GM18868 (cell line): ENCODE results near the gene TMA7.

Source experiments
- ATAC-seq: cut with Tn5 transposase; IDR thresholded peaks from one replicate; pipeline ENCODE4 v1.9.1; 2021; ENCODE audit warnings: mild to moderate bottlenecking, moderate library complexity; ENCODE audit not compliant: unreplicated experiment

Gene TMA7

GRCh38 chr3:48422272-48422671, 17.8 kb upstream of the TMA7 start:
- no peak for ATAC-seq

DNA sequence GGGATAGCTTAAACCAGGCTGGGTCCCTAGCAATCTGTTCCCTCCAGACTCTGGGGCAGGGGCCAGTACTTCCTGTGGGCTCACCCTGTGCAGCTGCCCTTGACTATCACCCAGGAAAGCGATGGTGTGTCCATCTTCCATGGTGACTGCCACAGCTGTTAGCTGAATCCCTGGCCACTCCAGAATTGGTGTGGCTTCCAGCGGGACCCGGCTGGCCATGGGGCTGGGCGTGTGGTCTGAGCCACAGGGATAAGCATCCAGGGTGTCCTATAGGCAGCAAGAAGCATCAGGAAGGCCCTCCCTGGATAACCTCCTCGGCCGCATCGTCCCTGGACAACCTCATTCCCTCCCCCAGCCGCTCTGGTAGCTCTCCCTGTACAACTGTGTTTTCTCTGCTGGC, 17.4 kb upstream of the TMA7 start:
- ATAC-seq, result no peak

- no peak for ATAC-seq
Observed at GRCh38 chr3:48423241-48423882, 16.7 kb upstream of the TMA7 start.

GRCh38 chr3:48423883-48424695, 16.0 kb upstream of the TMA7 start:
- no peak for ATAC-seq

DNA sequence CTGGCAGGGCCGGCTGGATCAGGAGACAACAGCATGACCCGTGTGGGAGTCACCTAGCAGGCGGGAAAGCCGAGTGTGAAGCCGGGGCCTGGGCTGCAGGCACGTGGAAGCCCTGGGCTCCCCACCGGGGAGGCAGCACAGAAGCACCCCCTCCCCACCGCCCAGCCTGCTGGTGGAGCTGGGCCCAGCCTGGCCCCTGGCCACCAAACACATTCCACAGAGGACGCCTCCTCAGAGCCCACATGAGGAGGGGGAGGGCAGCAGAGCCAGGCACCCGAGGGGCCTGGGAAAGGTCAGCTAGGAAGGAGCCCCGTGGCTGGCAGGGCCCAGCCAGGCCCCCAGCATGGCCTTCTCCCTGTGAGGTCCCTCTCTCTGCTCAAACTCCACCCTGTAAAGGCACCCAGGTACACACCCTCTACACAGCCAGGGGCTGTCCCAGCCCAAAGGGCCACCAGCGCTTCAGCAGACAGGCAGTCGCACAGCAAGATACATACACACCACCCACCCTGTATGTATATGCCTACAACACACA, 14.7 kb upstream of the TMA7 start:
- no peak for ATAC-seq

GRCh38 chr3:48426401-48426909, 13.6 kb upstream of the TMA7 start:
- ATAC-seq, result no peak

- ATAC-seq, result no peak
Observed at GRCh38 chr3:48426944-48427629, 13.0 kb upstream of the TMA7 start.

GRCh38 chr3:48427630-48427962, 12.5 kb upstream of the TMA7 start:
- ATAC-seq, result no peak

DNA sequence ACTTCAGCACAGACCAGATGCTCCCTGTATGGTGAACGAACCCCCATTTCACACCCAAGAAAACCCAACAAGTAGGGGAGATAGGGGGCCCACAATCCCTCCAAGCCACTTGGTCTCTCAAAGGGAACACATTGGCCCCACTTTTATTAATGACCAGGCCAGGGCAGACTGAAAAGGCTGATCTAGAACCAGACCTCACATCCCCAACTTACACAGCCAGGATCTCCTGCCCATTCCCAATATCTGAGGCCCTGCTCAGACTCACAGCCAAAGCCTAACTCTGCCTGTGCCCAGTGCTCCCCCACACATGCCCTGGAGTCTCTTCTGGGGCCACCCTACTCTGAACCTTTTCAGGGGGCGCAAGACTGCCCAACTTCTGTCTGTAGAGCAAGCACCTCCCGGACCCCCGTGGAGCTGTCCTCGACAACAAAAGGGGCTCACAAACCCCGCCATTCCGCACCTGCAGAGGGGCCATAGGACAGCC, 11.9 kb upstream of the TMA7 start:
- ATAC-seq, result no peak

- ATAC-seq, result no peak
Observed at GRCh38 chr3:48428572-48429316, 11.3 kb upstream of the TMA7 start.

- no peak for ATAC-seq
Observed at GRCh38 chr3:48429317-48429959, 10.6 kb upstream of the TMA7 start.

DNA sequence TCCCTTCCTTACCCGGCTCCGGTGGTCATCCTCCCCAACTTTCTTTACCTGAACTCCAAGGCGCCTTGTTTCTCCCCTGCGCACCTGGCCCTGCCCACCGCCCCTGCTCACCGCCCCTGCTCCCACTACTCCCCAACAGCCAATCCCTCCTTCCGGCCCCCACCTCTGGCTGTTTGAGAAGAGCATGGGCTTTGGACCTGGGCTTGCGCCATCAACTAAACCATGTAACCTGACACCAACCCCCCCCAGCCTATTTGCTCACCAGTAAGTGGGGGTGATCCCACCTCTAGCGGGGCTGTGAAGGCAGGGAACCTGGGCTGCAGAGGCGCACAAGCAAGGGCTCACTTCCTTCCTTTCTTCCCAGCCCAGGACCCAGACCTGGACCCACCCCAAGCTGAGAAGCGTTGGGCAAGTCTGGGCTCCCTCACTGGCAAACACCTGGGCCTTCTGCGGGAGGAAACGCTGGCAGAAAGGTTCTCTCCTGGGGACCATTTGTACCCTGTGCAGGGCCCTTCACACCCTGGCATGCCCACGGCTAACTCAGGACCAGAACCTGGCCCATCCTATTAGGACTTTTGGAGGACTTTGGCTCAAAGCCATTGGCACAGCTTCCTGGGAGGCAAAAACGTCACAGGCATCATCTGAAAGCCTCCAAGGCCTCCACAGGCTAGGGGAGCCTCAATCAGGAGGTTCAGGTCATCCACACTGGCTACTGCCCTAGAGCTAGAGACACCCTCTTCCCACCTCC, 9.9 kb upstream of the TMA7 start, which contains the start of gene PLXNB1:
Gene PLXNB1 (minus strand): TSS at position 127 of the 748 bp plus-strand sequence. CDS start 5,475 bp downstream, outside the sequence.
- no peak for ATAC-seq

GRCh38 chr3:48430708-48431101, 9.4 kb upstream of the TMA7 start:
- ATAC-seq, result no peak

DNA sequence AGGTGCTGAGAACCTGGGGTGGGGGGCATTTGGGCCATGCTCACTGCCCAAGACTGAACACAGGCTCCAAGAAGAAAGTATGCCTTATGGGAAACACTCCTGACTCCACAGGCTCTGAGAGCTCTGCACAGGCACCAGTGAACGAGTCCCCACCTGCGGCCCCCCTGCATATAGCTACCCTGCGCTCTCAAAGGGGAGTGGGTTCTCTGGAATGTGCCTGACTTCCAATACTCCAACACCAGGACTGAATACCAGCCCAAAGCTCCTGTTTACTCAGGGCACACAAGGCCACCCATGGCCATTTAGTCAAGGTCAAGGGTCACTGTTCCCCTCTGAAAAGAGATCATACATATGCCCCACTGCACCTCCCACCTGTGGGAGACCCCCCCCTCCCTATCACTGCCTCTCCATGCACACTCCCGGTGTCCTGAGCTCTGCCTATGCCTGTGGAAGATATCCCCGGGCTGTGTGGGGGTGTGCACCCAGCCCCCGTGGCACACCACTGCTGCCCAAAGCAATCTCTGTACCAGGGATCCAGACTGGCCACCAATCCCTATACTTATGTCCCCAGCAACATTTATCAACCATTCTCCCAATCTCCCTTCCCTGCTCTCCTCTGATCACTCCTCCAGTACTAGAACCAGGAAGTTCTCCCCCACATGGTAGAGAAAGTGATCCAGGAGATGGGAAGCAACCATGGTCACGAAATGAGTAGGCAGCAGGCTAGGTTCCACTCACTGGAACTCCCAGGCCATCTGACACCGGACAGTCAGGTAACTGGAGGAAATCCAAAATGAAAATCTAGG, 8.6 kb upstream of the TMA7 start:
- no peak for ATAC-seq

DNA sequence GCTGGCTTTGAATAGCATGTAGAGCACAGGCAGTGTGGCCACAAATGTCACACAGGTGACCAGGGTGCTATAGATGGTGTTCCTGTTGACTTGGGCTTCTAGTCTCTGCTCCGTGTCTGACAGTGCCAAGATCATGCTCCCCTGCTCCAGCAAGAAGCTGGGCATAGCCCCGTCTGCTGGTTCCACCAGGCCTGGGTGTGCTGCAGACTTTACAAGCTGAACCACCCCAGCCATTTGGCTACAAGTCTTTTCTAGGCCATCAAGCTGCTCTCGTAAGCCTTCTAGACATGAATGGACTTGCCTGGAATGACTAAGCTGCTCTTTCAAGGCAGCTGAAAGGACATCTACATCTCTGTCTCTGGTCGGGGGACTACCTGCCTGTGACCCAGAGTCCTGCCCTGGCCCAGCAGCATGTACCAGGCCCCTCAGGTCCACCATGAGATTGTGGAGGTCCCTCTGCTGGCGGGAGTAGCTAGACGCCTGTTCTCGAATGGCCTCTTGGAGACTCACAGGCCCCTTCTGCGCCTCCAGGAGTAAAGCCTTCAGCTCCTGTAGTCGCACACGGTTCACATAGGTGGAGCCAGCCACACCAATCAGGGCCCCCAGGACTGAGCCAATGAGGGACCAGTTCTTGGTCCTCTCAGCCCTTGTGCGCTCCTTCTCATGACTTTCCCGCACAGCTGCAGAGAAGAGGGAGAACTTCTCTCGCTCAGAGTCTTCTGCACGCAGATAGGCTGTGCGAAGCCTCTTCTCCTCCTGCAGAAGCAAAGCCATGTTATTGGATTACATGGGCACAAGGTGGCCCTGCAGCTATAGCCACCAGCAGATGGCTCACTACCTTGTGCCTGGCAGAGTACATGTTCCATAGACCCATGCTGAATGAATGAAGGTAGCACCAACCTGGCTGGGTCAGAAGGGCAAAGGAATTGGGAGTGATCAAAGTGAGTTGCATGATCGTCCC, 7.4 kb upstream of the TMA7 start:
- no peak for ATAC-seq

GRCh38 chr3:48433472-48434118, 6.5 kb upstream of the TMA7 start:
- no peak for ATAC-seq
